Measurements from ENCODE around the gene IMPA2. TPM values are rescaled to one million over a fixed set of nuclear protein-coding genes. Genes with fewer than 3 reads are reported as not detected.

Gene IMPA2
- total RNA-seq, 1 experiment from 2014 or later: 113 TPM

GRCh38 chr18:12001421-12001820 lies 20.1 kb downstream of the IMPA2 start:
- no peak for ATAC-seq

GRCh38 chr18:12003894-12004293 lies 22.6 kb downstream of the IMPA2 start:
- no peak overlapping the region; the same call in 1 of the 2 replicates for H3K27ac Mint-ChIP-seq

More at GRCh38 chr18:12001421-12001820, 20.1 kb downstream of the IMPA2 start:
- ChIA-PET CTCF (interaction anchor here (1.0 kb wide), 1 partner anchor 38 kb away, joined by 5 read pairs; no protein-coding TSS in a partner anchor), POLR2A (no interaction called here)
- TF ChIP-seq GRHL2 (CRISPR knock-in tag; IDR thresholded peaks at IDR 0.05; ENCODE audit: insufficient replicate concordance, severe bottlenecking) (no peak), ATF2 (CRISPR knock-in tag; IDR thresholded peaks at IDR 0.05; ENCODE audit: borderline replicate concordance, low read depth) (no peak), OVOL2 (CRISPR knock-in tag; IDR thresholded peaks at IDR 0.05; ENCODE audit: borderline replicate concordance) (no peak), CREM (CRISPR knock-in tag; IDR thresholded peaks at IDR 0.05) (no peak)
- Mint-ChIP-seq H3K36me3 (peaks cover 39% of the 10 kb centered on the region), H3K4me1 (peaks cover 12% of the 10 kb centered on the region), H3K27me3 (ENCODE audit: low read depth) (no peaks in the 10 kb centered on the region), H3K27ac (peak overlapping the region; percentile 72), H3K4me3 (no peak overlapping the region), H3K9me3 (no peaks in the 10 kb centered on the region)
- no peak for DNase-seq (ENCODE audit: low spot score)

GRCh38 chr18:12005538-12006487 lies 24.5 kb downstream of the IMPA2 start:
- ChIA-PET POLR2A (interaction anchor here (0.7 kb wide), 1 partner anchor 350 kb away, joined by 3 read pairs; no protein-coding TSS in a partner anchor), CTCF (interaction anchor here (0.9 to 2.3 kb wide), 2 partner anchors 11 to 42 kb away, joined by 3 to 9 read pairs; no protein-coding TSS in a partner anchor)
- H3K9me3 Mint-ChIP-seq: no peaks in the 10 kb centered on the region
- H3K27ac Mint-ChIP-seq: no peak overlapping the region
- no peak overlapping the region for H3K4me3 Mint-ChIP-seq
- no peaks in the 10 kb centered on the region for H3K4me1 Mint-ChIP-seq
- DNase-seq (ENCODE audit: low spot score) (no peak), ATAC-seq (no peak)
- H3K27me3 Mint-ChIP-seq (ENCODE audit: low read depth): no peaks in the 10 kb centered on the region
- H3K36me3 Mint-ChIP-seq: peaks cover 52% of the 10 kb centered on the region
- TF ChIP-seq AFF4 (CRISPR knock-in tag; IDR thresholded peaks at IDR 0.05; ENCODE audit: borderline replicate concordance) (no peak), ZNF671 (CRISPR knock-in tag; IDR thresholded peaks at IDR 0.05) (no peak), CREM (CRISPR knock-in tag; IDR thresholded peaks at IDR 0.05) (no peak), GRHL2 (CRISPR knock-in tag; IDR thresholded peaks at IDR 0.05; ENCODE audit: insufficient replicate concordance, severe bottlenecking) (no peak), STAT6 (CRISPR knock-in tag; conservative IDR thresholded peaks at IDR 0.05; ENCODE audit: low read depth) (no peak), TEAD4 (CRISPR knock-in tag; IDR thresholded peaks at IDR 0.05) (no peak), ZNF416 (CRISPR knock-in tag; IDR thresholded peaks at IDR 0.05) (no peak), CBFB (CRISPR knock-in tag; IDR thresholded peaks at IDR 0.05; ENCODE audit: low read depth) (no peak), ATF6 (CRISPR knock-in tag; IDR thresholded peaks at IDR 0.05) (no peak), ZNF317 (CRISPR knock-in tag; IDR thresholded peaks at IDR 0.05; ENCODE audit: borderline replicate concordance, low read depth) (no peak)

More at GRCh38 chr18:12003894-12004293, 22.6 kb downstream of the IMPA2 start:
- H3K4me3 Mint-ChIP-seq: no peak overlapping the region
- no peaks in the 10 kb centered on the region for H3K4me1 Mint-ChIP-seq
- no peaks in the 10 kb centered on the region for H3K9me3 Mint-ChIP-seq
- H3K36me3 Mint-ChIP-seq: peaks cover 50% of the 10 kb centered on the region
- ATAC-seq (no peak), DNase-seq (ENCODE audit: low spot score) (no peak)
- H3K27me3 Mint-ChIP-seq (ENCODE audit: low read depth): no peaks in the 10 kb centered on the region
- ChIA-PET POLR2A (no interaction called here), CTCF (interaction anchor here (0.7 to 2.3 kb wide), 5 partner anchors 9 to 349 kb away, joined by 3 to 9 read pairs (median 4); no protein-coding TSS in a partner anchor)
- TF ChIP-seq IRF1 (CRISPR knock-in tag; IDR thresholded peaks at IDR 0.05) (no peak), FOXJ3 (CRISPR knock-in tag; IDR thresholded peaks at IDR 0.05; ENCODE audit: borderline replicate concordance) (no peak), ZNF263 (CRISPR knock-in tag; IDR thresholded peaks at IDR 0.05; ENCODE audit: low read depth) (no peak), SMAD4 (CRISPR knock-in tag; IDR thresholded peaks at IDR 0.05) (no peak), ZMAT4 (CRISPR knock-in tag; IDR thresholded peaks at IDR 0.05) (no peak), NFATC4 (CRISPR knock-in tag; IDR thresholded peaks at IDR 0.05) (no peak)

All from WTC11 (cell line).